OCI-LY3 (cell line): Measurements from ENCODE around the gene PAX2.

Experiments
- H2AFZ ChIP-seq: fragments of 200-600, 300-600 bp; shearing (Covaris generic); 2 replicates; pipeline ENCODE4 v1.6.0; 2014; ENCODE audit warnings: antibody characterized with exemption, low read depth, low read length
- H3K27ac ChIP-seq: fragments of 200-600, 300-600 bp; sonication (generic); 2 replicates; pipeline ENCODE4 v1.5.1; 2014; ENCODE audit warnings: mild to moderate bottlenecking, low read length, moderate library complexity, mixed read lengths
- H3K27me3 ChIP-seq: fragments of 200-600, 300-600 bp; sonication (generic); 2 replicates; pipeline ENCODE4 v1.6.1; 2014; ENCODE audit warnings: low read depth, low read length, mixed read lengths
- H3K36me3 ChIP-seq: fragments of 200-600, 300-600 bp; sonication (generic); replicated peaks from 2 replicates; pipeline ENCODE3; 2014; ENCODE audit warnings: low read depth, low read length, mixed read lengths
- H3K4me1 ChIP-seq: fragments of 300-600, 200-600 bp; sonication (generic); 2 replicates; pipeline ENCODE4 v1.6.1; 2014; ENCODE audit warnings: low read length, mixed read lengths
- H3K4me2 ChIP-seq: fragments of 200-600, 300-600 bp; sonication (generic); 2 replicates; pipeline ENCODE4 v1.6.1; 2014; ENCODE audit warnings: low read length, mixed read lengths
- H3K4me3 ChIP-seq: fragments of 300-600, 200-600 bp; sonication (generic); 2 replicates; pipeline ENCODE4 v1.5.1; 2014; ENCODE audit warnings: antibody characterized with exemption, mild to moderate bottlenecking, low read length, moderate library complexity
- H3K79me2 ChIP-seq: fragments of 300-600, 200-600 bp; shearing (Covaris generic); 2 replicates; pipeline ENCODE4 v1.6.1; 2014; ENCODE audit warnings: mild to moderate bottlenecking, low read length, mixed read lengths
- H3K9ac ChIP-seq: fragments of 300-600, 200-600 bp; shearing (Covaris generic); 2 replicates; pipeline ENCODE4 v1.6.0; 2014; ENCODE audit warnings: mild to moderate bottlenecking, low read length, moderate library complexity
- H3K9me3 ChIP-seq: fragments of 200-600, 300-600 bp; shearing (Covaris generic); 2 replicates; pipeline ENCODE4 v1.6.1; 2014; ENCODE audit warnings: low read length, mixed read lengths; ENCODE audit not compliant: insufficient read depth
- H4K20me1 ChIP-seq: fragments of 200-600, 300-600 bp; sonication (generic); 2 replicates; pipeline ENCODE4 v1.6.1; 2016; ENCODE audit warnings: low read length, mixed read lengths; ENCODE audit not compliant: insufficient read depth
- EZH2phosphoT487 ChIP-seq: fragments of 200-600 bp; shearing (Covaris generic); IDR thresholded peaks from 2 replicates; pipeline ENCODE4 v1.6.1; 2018; ENCODE audit warnings: antibody characterized with exemption, mixed run types, low read depth
- TF ChIP-seq, protein P1 (sequence below): fragments of 200-600, 300-600 bp; sonication (generic); IDR thresholded peaks from 2 replicates; pipeline ENCODE4 v1.5.1; 2014; ENCODE audit warnings: antibody characterized with exemption, low read length, low read depth

The PAX2 gene

GRCh38 chr10:100781145-100781665 is 35.8 kb downstream of the PAX2 start:
- no peak overlapping the region for H3K4me3 ChIP-seq
- no peaks in the 10 kb centered on the region for H3K9me3 ChIP-seq
- no peak overlapping the region for H3K9ac ChIP-seq
- H3K27ac ChIP-seq, result no peak overlapping the region
- TF ChIP-seq, protein P1, sequence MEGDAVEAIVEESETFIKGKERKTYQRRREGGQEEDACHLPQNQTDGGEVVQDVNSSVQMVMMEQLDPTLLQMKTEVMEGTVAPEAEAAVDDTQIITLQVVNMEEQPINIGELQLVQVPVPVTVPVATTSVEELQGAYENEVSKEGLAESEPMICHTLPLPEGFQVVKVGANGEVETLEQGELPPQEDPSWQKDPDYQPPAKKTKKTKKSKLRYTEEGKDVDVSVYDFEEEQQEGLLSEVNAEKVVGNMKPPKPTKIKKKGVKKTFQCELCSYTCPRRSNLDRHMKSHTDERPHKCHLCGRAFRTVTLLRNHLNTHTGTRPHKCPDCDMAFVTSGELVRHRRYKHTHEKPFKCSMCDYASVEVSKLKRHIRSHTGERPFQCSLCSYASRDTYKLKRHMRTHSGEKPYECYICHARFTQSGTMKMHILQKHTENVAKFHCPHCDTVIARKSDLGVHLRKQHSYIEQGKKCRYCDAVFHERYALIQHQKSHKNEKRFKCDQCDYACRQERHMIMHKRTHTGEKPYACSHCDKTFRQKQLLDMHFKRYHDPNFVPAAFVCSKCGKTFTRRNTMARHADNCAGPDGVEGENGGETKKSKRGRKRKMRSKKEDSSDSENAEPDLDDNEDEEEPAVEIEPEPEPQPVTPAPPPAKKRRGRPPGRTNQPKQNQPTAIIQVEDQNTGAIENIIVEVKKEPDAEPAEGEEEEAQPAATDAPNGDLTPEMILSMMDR, result no peak
- no peak for TF ChIP-seq EZH2phosphoT487
- H2AFZ ChIP-seq, result no peak overlapping the region
- H3K27me3 ChIP-seq, result no peaks in the 10 kb centered on the region
- no peaks in the 10 kb centered on the region for H4K20me1 ChIP-seq
- no peaks in the 10 kb centered on the region for H3K36me3 ChIP-seq
- H3K79me2 ChIP-seq, result no peaks in the 10 kb centered on the region
- H3K4me2 ChIP-seq, result no peak overlapping the region
- no peaks in the 10 kb centered on the region for H3K4me1 ChIP-seq

DNA sequence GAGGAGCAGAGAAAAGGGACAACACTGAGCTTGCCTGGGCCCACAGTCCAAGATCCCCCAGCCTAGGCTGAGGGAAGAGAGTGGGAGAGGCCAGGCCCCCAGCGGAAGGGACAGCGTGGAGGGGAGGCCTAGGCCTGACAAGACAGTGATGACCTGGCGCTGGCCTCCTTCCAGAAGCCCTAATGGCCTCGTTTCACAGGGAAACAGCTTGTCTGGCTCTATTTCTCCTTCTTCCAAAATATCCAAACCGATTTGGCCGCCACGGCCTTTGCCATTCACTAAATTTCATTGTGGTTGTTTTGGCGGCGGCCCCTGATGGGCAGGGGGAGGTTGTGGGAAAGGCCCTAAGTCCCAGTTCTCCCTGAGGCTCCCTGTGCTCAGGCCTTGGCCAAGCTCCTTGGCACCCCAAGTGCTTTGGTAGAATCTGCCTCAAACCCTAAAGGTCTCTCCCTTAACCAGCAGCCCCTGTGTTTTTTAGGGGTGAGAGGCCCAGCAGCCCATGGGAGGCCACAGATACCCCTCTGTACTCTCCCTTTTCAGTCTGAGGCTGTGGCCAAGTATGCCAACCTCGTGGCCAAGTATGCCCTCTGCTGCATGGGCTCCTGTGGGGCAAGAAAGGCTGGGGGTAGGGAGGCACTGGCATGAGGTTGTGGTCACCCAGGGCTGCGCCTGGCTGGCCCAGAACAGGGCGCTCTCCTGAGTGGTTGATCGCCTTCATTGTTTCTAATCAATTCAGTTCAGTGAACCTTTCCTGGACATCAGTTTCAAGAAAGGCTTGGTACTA is 37.3 kb downstream of the PAX2 start:
- TF ChIP-seq, protein P1, result no peak
- TF ChIP-seq EZH2phosphoT487, result no peak
- Histone ChIP-seq H3K4me1 (no peaks in the 10 kb centered on the region), H2AFZ (no peak overlapping the region), H3K4me2 (no peak overlapping the region), H3K27ac (no peak overlapping the region), H3K9me3 (no peaks in the 10 kb centered on the region), H3K9ac (no peak overlapping the region), H3K79me2 (no peaks in the 10 kb centered on the region), H3K27me3 (no peaks in the 10 kb centered on the region), H4K20me1 (no peaks in the 10 kb centered on the region), H3K4me3 (no peak overlapping the region), H3K36me3 (no peaks in the 10 kb centered on the region)

DNA sequence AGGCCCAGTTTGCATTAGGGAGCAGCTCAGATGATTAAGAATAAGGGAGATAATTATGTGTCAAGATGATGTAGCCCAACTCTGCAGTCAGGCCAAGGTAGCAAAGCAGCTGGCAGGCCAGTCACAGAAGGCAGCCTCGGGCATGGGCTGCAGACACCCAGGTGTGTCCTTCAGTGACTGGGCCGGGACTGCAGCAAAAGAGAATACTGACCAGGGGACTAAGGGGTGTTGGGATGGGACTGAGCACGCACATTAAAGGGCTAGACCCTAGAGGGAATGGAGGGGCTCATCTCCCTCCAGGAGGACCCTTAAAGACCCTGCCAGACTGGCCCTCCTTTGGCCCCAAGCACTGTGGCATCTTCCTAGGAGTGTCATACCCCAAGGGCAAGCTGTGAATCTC is 38.7 kb downstream of the PAX2 start:
- Histone ChIP-seq H3K79me2 (no peaks in the 10 kb centered on the region), H3K9me3 (no peaks in the 10 kb centered on the region), H2AFZ (no peak overlapping the region), H4K20me1 (no peaks in the 10 kb centered on the region), H3K9ac (no peak overlapping the region), H3K4me2 (no peak overlapping the region), H3K27me3 (no peaks in the 10 kb centered on the region), H3K4me1 (no peaks in the 10 kb centered on the region), H3K36me3 (no peaks in the 10 kb centered on the region), H3K27ac (no peak overlapping the region), H3K4me3 (no peak overlapping the region)
- TF ChIP-seq EZH2phosphoT487, result no peak
- TF ChIP-seq, protein P1, result no peak

GRCh38 chr10:100786591-100786990 is 41.2 kb downstream of the PAX2 start:
- TF ChIP-seq EZH2phosphoT487, result no peak
- TF ChIP-seq, protein P1, result no peak
- Histone ChIP-seq H3K27me3 (no peaks in the 10 kb centered on the region), H3K4me1 (no peaks in the 10 kb centered on the region), H3K4me3 (no peak overlapping the region), H3K9ac (no peak overlapping the region), H3K27ac (no peak overlapping the region), H2AFZ (no peak overlapping the region), H3K36me3 (no peaks in the 10 kb centered on the region), H3K4me2 (no peak overlapping the region), H3K79me2 (no peaks in the 10 kb centered on the region), H3K9me3 (no peaks in the 10 kb centered on the region), H4K20me1 (no peaks in the 10 kb centered on the region)
